Fibroblast of lung (primary cell): ENCODE data around the gene TM4SF1. TPM values are rescaled to one million over a fixed set of nuclear protein-coding genes. Genes with fewer than 3 reads are reported as not detected.

ENCODE experiments used
- DNase-seq, 2 donors: peaks; one replicate each; pipeline versions ENCODE4 v3.0.0 to v3.0.0-alpha.2; 2010; ENCODE audit warnings: low read depth in 2 of 2
- H2AFZ ChIP-seq: 2 replicates; pipeline ENCODE4 v1.5.1; 2012; ENCODE audit warnings: low read length, control low read depth, inconsistent platforms
- H3K27ac ChIP-seq: 2 replicates; pipeline ENCODE4 v1.5.1; 2011; ENCODE audit warnings: low read length, control low read depth; ENCODE audit not compliant: insufficient read depth
- H3K27me3 ChIP-seq: 2 replicates; pipeline ENCODE4 v1.5.1; 2011; ENCODE audit warnings: mild to moderate bottlenecking, low read length; ENCODE audit not compliant: control insufficient read depth, insufficient read depth
- H3K36me3 ChIP-seq: 2 replicates; pipeline ENCODE4 v1.5.1; 2011; ENCODE audit warnings: low read length; ENCODE audit not compliant: control insufficient read depth, insufficient read depth
- H3K4me1 ChIP-seq: 2 replicates; pipeline ENCODE4 v1.5.1; 2011; ENCODE audit warnings: low read length; ENCODE audit not compliant: control insufficient read depth, insufficient read depth; ENCODE audit errors: extremely low read depth
- H3K4me2 ChIP-seq: 2 replicates; pipeline ENCODE4 v1.5.1; 2011; ENCODE audit warnings: low read length, control low read depth; ENCODE audit not compliant: insufficient read depth; ENCODE audit errors: extremely low read depth
- H3K4me3 ChIP-seq, 4 experiments: fragments of 200-600 bp in 1 of 4; sonication (generic) in 1 of 4; replicated peaks in 1 of 4; 2 replicates each; pipeline ENCODE4 v1.5.1; 2011 to 2016; ENCODE audit warnings: low read length in 4 of 4, low read depth in 3 of 4, mild to moderate bottlenecking in 3 of 4, control low read depth in 2 of 4, inconsistent platforms in 1 of 4, mixed read lengths in 1 of 4; ENCODE audit not compliant: insufficient read depth in 1 of 4; ENCODE audit errors: control extremely low read depth in 1 of 4
- H3K79me2 ChIP-seq: 2 replicates; pipeline ENCODE4 v1.5.1; 2012; ENCODE audit warnings: mild to moderate bottlenecking, low read length, inconsistent platforms; ENCODE audit not compliant: control insufficient read depth, insufficient read depth
- H3K9ac ChIP-seq: 2 replicates; pipeline ENCODE4 v1.5.1; 2011; ENCODE audit warnings: mild to moderate bottlenecking, low read length, control low read depth; ENCODE audit not compliant: insufficient read depth
- H3K9me3 ChIP-seq: 2 replicates; pipeline ENCODE4 v1.5.1; 2012; ENCODE audit warnings: low read depth, low read length; ENCODE audit not compliant: control insufficient read depth, insufficient read depth
- H4K20me1 ChIP-seq: 2 replicates; pipeline ENCODE4 v1.5.1; 2011; ENCODE audit warnings: low read length; ENCODE audit not compliant: control insufficient read depth, insufficient read depth; ENCODE audit errors: extremely low read depth
- EZH2 ChIP-seq: IDR thresholded peaks from 2 replicates; pipeline ENCODE4 v1.5.1; 2012; ENCODE audit warnings: low read length, control low read depth, mild to moderate bottlenecking; ENCODE audit errors: missing control alignments
- polyA plus RNA-seq, 2 donors: library from polyadenylated mRNA; depleted of rRNA in 1 of 2; stranded (reverse) in 1 of 2; unstranded in 1 of 2; fragments of >200 nt; gene quantifications; 2 replicates each; pipeline ENCODE4 v1.2.1, GENCODE V29; 2011 to 2012; ENCODE audit warnings: missing spikeins in 1 of 2
- total RNA-seq: library from RNA; depleted of rRNA; stranded (reverse); fragments of >200 nt; gene quantifications from 2 replicates; pipeline ENCODE4 v1.2.1, GENCODE V29; 2014
- TF ChIP-seq, protein P1 (sequence below), 2 donors: IDR thresholded peaks in 1 of 2; conservative IDR thresholded peaks in 1 of 2; 1 replicate in 1 of 2; 2 replicates in 1 of 2; pipeline ENCODE4 v1.5.1; 2011 to 2012; ENCODE audit warnings: low read length in 2 of 2, control low read depth in 1 of 2, inconsistent platforms in 1 of 2, low read depth in 1 of 2, mild to moderate bottlenecking in 1 of 2

The TM4SF1 gene
- total and polyA plus RNA-seq, 2 donors (not counting 1 experiment from before 2014, with no cell fraction given) = 353 to 423 TPM

DNA sequence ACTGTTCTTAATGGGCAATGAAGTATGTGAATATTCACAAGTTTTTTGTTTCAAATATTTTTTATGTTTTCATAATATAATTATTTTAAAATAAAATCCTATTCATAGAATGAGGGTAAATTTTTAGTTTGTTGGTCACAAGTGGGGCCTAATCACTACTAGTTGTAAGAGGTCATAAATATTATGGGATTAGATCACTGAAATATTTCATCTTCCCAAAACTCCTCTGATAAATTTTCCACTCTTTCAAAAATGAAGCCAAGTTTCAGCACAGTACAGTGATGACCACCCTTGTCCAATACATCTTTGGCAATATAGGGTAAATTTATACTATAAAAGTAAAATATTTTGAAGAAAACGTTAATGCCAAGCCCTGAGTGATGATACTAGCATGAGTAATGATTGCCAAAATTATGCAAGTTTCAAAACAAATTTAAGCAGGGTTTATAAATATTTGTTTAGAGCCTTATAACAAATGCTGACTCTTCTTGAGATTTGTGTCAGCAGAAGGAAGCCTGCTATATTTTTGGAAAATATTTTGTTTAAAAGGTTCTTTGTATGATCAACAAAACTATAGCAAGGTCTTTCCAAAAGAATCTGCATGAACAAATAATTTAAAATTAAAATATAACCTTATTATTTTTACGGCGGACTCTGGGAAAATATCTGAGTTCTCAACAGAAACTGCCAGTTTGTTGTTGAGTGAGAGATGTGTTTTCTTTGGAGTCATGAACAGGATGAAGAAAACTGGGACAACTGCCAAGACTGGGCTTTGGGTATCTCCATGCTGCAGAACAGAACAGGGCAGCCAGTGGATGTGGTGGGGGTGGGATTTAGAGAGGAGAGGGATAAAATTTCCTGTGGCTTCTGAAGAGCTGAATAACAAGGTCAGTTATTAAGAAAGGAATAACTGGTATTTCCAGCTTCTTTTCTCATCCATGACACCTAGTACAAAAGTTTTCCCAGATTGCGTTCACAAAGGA is 17.9 kb upstream of the TM4SF1 start:
- TF ChIP-seq, protein P1, sequence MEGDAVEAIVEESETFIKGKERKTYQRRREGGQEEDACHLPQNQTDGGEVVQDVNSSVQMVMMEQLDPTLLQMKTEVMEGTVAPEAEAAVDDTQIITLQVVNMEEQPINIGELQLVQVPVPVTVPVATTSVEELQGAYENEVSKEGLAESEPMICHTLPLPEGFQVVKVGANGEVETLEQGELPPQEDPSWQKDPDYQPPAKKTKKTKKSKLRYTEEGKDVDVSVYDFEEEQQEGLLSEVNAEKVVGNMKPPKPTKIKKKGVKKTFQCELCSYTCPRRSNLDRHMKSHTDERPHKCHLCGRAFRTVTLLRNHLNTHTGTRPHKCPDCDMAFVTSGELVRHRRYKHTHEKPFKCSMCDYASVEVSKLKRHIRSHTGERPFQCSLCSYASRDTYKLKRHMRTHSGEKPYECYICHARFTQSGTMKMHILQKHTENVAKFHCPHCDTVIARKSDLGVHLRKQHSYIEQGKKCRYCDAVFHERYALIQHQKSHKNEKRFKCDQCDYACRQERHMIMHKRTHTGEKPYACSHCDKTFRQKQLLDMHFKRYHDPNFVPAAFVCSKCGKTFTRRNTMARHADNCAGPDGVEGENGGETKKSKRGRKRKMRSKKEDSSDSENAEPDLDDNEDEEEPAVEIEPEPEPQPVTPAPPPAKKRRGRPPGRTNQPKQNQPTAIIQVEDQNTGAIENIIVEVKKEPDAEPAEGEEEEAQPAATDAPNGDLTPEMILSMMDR (conservative IDR thresholded peaks at IDR 0.05 in 1 of 2, IDR thresholded peaks at IDR 0.05 in 1 of 2; ENCODE audit: low read depth in 1 of 2, low read length in 2 of 2) = no peak
- no peak for TF ChIP-seq EZH2
- Histone ChIP-seq H3K9me3 (no peaks in the 10 kb centered on the region), H3K4me3 (no peak overlapping the region), H2AFZ (no peak overlapping the region), H4K20me1 (no peaks in the 10 kb centered on the region), H3K4me2 (no peak overlapping the region), H3K27ac (no peak overlapping the region), H3K79me2 (no peaks in the 10 kb centered on the region), H3K27me3 (no peaks in the 10 kb centered on the region), H3K36me3 (no peaks in the 10 kb centered on the region), H3K9ac (no peak overlapping the region), H3K4me1 (peaks cover 2% of the 10 kb centered on the region)
- peak; percentile 79 to 83 for DNase-seq

DNA sequence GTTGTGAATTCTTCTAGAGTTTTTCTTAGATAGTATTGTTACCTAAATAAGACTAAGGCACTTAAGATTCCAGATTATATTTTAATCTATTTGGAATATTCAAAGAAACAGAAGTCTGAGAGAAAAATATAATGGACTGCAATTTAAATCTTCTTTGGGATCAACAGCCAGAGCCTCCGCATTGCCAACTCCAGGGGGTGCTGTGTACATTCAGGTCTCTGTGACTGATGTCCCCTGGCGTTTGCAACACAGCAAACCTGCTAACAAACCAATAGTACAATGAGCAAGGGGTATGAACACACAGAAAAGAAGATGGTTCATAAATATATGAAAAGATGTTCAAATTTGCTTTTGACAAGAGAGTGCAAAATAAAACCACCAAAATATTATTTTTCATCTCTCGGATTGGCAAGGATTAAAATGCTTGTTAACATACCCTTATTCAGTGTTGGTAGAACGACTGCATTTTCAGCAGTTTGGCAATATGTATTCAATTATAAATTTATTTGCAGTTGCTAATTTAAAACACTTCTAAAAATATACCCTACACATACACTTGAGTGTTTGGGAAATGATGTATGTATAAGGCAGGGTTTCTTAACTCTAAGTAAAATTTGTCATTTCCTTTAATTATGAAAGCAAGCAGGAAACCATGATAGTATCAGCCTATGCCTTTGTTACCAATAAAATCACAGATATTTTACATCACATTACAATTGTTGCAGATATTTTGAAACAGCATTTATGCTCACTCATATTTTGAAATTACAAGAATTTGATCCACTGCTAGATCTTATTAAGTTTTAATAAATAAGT is 16.1 kb upstream of the TM4SF1 start:
- no peak for TF ChIP-seq EZH2
- TF ChIP-seq, protein P1 (conservative IDR thresholded peaks at IDR 0.05 in 1 of 2, IDR thresholded peaks at IDR 0.05 in 1 of 2; ENCODE audit: low read depth in 1 of 2, low read length in 2 of 2) = peak; percentile 93 to 95
- no peaks in the 10 kb centered on the region for H3K27me3 ChIP-seq
- H3K79me2 ChIP-seq = no peaks in the 10 kb centered on the region
- no peak overlapping the region for H3K4me3 ChIP-seq
- H3K36me3 ChIP-seq = no peaks in the 10 kb centered on the region
- no peak overlapping the region for H3K27ac ChIP-seq
- no peaks in the 10 kb centered on the region for H4K20me1 ChIP-seq
- H2AFZ ChIP-seq = no peak overlapping the region
- peak; percentile 71 to 86 for DNase-seq
- no peak overlapping the region for H3K9ac ChIP-seq
- H3K4me1 ChIP-seq = peaks cover 4% of the 10 kb centered on the region
- no peaks in the 10 kb centered on the region for H3K9me3 ChIP-seq
- no peak overlapping the region for H3K4me2 ChIP-seq

DNA sequence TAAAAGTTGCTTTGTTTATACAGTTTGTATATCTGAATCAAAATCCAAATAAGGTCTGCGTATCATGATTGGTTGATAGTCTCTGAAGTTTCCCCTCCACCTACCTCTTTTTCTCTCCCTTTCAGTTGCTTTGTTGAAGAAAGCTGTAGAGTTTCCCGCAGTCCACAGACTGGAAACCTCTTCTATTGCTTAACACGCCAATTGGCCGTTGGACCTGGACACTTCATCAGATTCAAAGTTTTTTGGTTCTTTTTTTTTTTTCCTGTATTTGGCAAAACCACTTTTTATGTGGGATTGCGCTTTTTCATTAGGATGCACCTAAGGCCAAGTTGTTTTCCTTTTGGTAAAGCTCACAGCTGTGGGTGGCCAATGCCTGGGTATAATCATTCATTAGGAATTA is 14.5 kb upstream of the TM4SF1 start:
- Histone ChIP-seq H3K9ac (no peak overlapping the region), H3K79me2 (no peaks in the 10 kb centered on the region), H3K9me3 (no peaks in the 10 kb centered on the region), H3K4me1 (peaks cover 16% of the 10 kb centered on the region), H3K27ac (no peak overlapping the region), H3K4me2 (no peak overlapping the region), H3K27me3 (no peaks in the 10 kb centered on the region), H4K20me1 (no peaks in the 10 kb centered on the region), H2AFZ (no peak overlapping the region), H3K4me3 (no peak overlapping the region), H3K36me3 (no peaks in the 10 kb centered on the region)
- TF ChIP-seq EZH2 = no peak
- TF ChIP-seq, protein P1 (conservative IDR thresholded peaks at IDR 0.05 in 1 of 2, IDR thresholded peaks at IDR 0.05 in 1 of 2; ENCODE audit: low read depth in 1 of 2, low read length in 2 of 2) = no peak
- DNase-seq = peak in 1 of 2 donors; percentile 29
